ENCODE measurements around the gene KRT38. TPM values are rescaled to one million over a fixed set of nuclear protein-coding genes. Genes with fewer than 3 reads are reported as not detected.

The KRT38 gene
- polyA plus RNA-seq, 2 donors, result 0.02 TPM; not detected in 1

Other genes starting within 250 kb of the KRT38 start
- not detected for gene KRTAP9-2, start 214.3 kb downstream of the KRT38 start, polyA plus RNA-seq
- gene KRTAP9-3, start 208.5 kb downstream of the KRT38 start, polyA plus RNA-seq, result not detected
- gene KRTAP9-8, start 203.0 kb downstream of the KRT38 start, polyA plus RNA-seq, result not detected
- not detected for gene KRTAP9-4, start 191.3 kb downstream of the KRT38 start, polyA plus RNA-seq
- gene KRTAP9-9, start 185.6 kb downstream of the KRT38 start, polyA plus RNA-seq, result not detected
- not detected for gene KRTAP9-6, start 175.6 kb downstream of the KRT38 start, polyA plus RNA-seq
- gene KRTAP9-7, start 165.3 kb downstream of the KRT38 start, polyA plus RNA-seq, result not detected
- not detected for gene KRTAP29-1, start 138.1 kb downstream of the KRT38 start, polyA plus RNA-seq
- gene KRTAP16-1, start 131.7 kb downstream of the KRT38 start, polyA plus RNA-seq, result not detected
- gene KRTAP17-1, start 125.3 kb downstream of the KRT38 start, polyA plus RNA-seq, result not detected
- gene KRT33A, start 90.2 kb downstream of the KRT38 start, polyA plus RNA-seq, result 1 to 10 TPM in 1 of 2 donors, under 1 TPM in 1; 0.69 to 1.2 TPM
- under 1 TPM; 0.12 to 0.16 TPM for gene KRT33B, start 71.2 kb downstream of the KRT38 start, polyA plus RNA-seq
- under 1 TPM; 0.19 to 0.20 TPM for gene KRT34, start 58.7 kb downstream of the KRT38 start, polyA plus RNA-seq
- gene KRT31, start 43.4 kb downstream of the KRT38 start, polyA plus RNA-seq, result 10 to 100 TPM in 1 of 2 donors, 1 to 10 TPM in 1; 3.8 to 16.7 TPM
- gene KRT37, start 16.4 kb downstream of the KRT38 start, polyA plus RNA-seq, result not detected
- 1 to 10 TPM; 1.9 to 8.5 TPM for gene KRT32, start 26.4 kb upstream of the KRT38 start, polyA plus RNA-seq
- not detected for gene KRT35, start 40.2 kb upstream of the KRT38 start, polyA plus RNA-seq
- under 1 TPM; 0.07 to 0.10 TPM for gene KRT36, start 48.9 kb upstream of the KRT38 start, polyA plus RNA-seq
- gene KRT13, start 64.6 kb upstream of the KRT38 start, polyA plus RNA-seq, result over 10,000 TPM; 46,015 to 60,858 TPM
- 1,000 to 10,000 TPM; 1,457 to 2,808 TPM for gene KRT15, start 77.9 kb upstream of the KRT38 start, polyA plus RNA-seq
- 1,000 to 10,000 TPM in 1 of 2 donors, 100 to 1,000 TPM in 1; 506 to 1,087 TPM for gene KRT19, start 87.3 kb upstream of the KRT38 start, polyA plus RNA-seq
- under 1 TPM; 0.12 to 0.24 TPM for gene KRT9, start 131.1 kb upstream of the KRT38 start, polyA plus RNA-seq
- gene KRT14, start 145.9 kb upstream of the KRT38 start, polyA plus RNA-seq, result 1,000 to 10,000 TPM in 1 of 2 donors, 100 to 1,000 TPM in 1; 516 to 1,961 TPM
- gene KRT16, start 171.8 kb upstream of the KRT38 start, polyA plus RNA-seq, result 100 to 1,000 TPM; 413 to 534 TPM
- gene KRT17, start 183.6 kb upstream of the KRT38 start, polyA plus RNA-seq, result 100 to 1,000 TPM in 1 of 2 donors, 10 to 100 TPM in 1; 92.9 to 191 TPM
- gene EIF1, start 247.9 kb upstream of the KRT38 start, polyA plus RNA-seq, result 100 to 1,000 TPM; 342 to 553 TPM